HepG2 (cell line): ENCODE results near the gene BRINP1. TPM values are rescaled to one million over a fixed set of nuclear protein-coding genes. Genes with fewer than 3 reads are reported as not detected.

Experiments
- DMAP1 ChIP-seq: IDR thresholded peaks from 2 replicates; pipeline ENCODE4 v1.6.1; 2016
- KDM4B ChIP-seq: sonication (generic); formaldehyde crosslinking; IDR thresholded peaks from 2 replicates; pipeline ENCODE4 v1.4.0; 2020; ENCODE audit warnings: missing genetic modification reagents
- MEIS2 ChIP-seq: sonication (generic); formaldehyde crosslinking; IDR thresholded peaks from 2 replicates; pipeline ENCODE4 v1.9.0; 2021; ENCODE audit warnings: mild to moderate bottlenecking, missing genetic modification reagents
- NAIF1 ChIP-seq: sonication (generic); formaldehyde crosslinking; IDR thresholded peaks from 2 replicates; pipeline ENCODE4 v1.5.0; 2020; ENCODE audit warnings: mild to moderate bottlenecking, missing genetic modification reagents, borderline replicate concordance
- PRPF4 ChIP-seq: fragments of 200-400 bp; formaldehyde crosslinking; IDR thresholded peaks from 2 replicates; pipeline ENCODE4 v1.6.1; 2016; ENCODE audit warnings: low read length, low read depth; ENCODE audit not compliant: poor library complexity, severe bottlenecking
- SRSF9 ChIP-seq: fragments of 200-400 bp; formaldehyde crosslinking; IDR thresholded peaks from 2 replicates; pipeline ENCODE4 v1.6.1; 2018; ENCODE audit warnings: borderline replicate concordance, mild to moderate bottlenecking, low read depth, low read length; ENCODE audit not compliant: insufficient read depth, poor library complexity, severe bottlenecking
- ZNF225 ChIP-seq: sonication (generic); formaldehyde crosslinking; IDR thresholded peaks from 2 replicates; pipeline ENCODE4 v1.4.0; 2020; ENCODE audit warnings: mild to moderate bottlenecking, missing genetic modification reagents
- polyA plus RNA-seq, 8 experiments: library from polyadenylated mRNA; depleted of rRNA in 3 of 8; stranded (reverse) in 7 of 8; unstranded in 1 of 8; fragments of >200 nt; fragmentation: Illumina TruSeq in 4 of 8; extraction: Trizol in 4 of 8; gene quantifications; 2 replicates each; pipeline versions ENCODE4 v1.2.1 to v1.2.3, GENCODE V29; 2011 to 2016; ENCODE audit warnings: low read depth in 4 of 8, missing spikeins in 1 of 8, mixed read lengths in 1 of 8; ENCODE audit not compliant: insufficient read depth in 1 of 8
- total RNA-seq, 5 experiments: library from RNA; depleted of rRNA; stranded (reverse); fragments of >200 nt; fragmentation: Illumina TruSeq; extraction: Trizol; gene quantifications; 2 replicates each; pipeline ENCODE4 v1.2.3, GENCODE V29; 2016; ENCODE audit warnings: low read depth in 1 of 5
- TF ChIP-seq, protein P1 (sequence below): sonication (generic); formaldehyde crosslinking; IDR thresholded peaks from 2 replicates; pipeline ENCODE4 v1.4.0; 2020; ENCODE audit warnings: missing genetic modification reagents
- TF ChIP-seq, protein P2 (sequence below): IDR thresholded peaks from 2 replicates; pipeline ENCODE4 v1.6.1; 2012; ENCODE audit warnings: low read length, improper control_type of control experiment
- TF ChIP-seq, protein P3 (sequence below): sonication (generic); formaldehyde crosslinking; IDR thresholded peaks from 2 replicates; pipeline ENCODE4 v1.4.0; 2020; ENCODE audit warnings: missing genetic modification reagents, borderline replicate concordance

BRINP1 gene
- total and polyA plus RNA-seq, 2 of the 13 experiments (the other 11 are each of a cell fraction or from before 2014, with no cell fraction given): not detected

DNA sequence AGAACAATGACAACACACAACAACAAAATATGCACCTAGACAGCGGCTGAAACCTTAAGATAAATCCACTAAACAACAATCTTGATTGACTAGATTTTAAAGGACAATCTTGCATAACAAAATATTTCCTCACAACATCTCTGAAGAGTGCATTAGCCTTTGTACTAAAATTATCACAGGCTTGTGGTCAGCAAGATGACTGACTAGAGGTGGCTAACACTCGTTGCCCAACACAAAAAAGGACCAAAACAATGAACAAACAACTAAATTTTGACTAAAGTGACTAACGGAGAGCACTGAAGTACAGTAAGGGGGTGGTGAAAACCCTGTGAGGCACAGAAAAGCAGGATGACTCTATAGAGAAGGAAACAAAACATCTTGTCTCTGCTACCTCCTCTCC is 183.9 kb downstream of the BRINP1 start (continued):
- TF ChIP-seq SRSF9: no peak
- TF ChIP-seq DMAP1: no peak
- TF ChIP-seq, protein P1, sequence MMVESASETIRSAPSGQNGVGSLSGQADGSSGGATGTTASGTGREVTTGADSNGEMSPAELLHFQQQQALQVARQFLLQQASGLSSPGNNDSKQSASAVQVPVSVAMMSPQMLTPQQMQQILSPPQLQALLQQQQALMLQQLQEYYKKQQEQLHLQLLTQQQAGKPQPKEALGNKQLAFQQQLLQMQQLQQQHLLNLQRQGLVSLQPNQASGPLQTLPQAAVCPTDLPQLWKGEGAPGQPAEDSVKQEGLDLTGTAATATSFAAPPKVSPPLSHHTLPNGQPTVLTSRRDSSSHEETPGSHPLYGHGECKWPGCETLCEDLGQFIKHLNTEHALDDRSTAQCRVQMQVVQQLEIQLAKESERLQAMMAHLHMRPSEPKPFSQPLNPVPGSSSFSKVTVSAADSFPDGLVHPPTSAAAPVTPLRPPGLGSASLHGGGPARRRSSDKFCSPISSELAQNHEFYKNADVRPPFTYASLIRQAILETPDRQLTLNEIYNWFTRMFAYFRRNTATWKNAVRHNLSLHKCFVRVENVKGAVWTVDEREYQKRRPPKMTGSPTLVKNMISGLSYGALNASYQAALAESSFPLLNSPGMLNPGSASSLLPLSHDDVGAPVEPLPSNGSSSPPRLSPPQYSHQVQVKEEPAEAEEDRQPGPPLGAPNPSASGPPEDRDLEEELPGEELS (CRISPR knock-in tag): no peak
- TF ChIP-seq, protein P2, sequence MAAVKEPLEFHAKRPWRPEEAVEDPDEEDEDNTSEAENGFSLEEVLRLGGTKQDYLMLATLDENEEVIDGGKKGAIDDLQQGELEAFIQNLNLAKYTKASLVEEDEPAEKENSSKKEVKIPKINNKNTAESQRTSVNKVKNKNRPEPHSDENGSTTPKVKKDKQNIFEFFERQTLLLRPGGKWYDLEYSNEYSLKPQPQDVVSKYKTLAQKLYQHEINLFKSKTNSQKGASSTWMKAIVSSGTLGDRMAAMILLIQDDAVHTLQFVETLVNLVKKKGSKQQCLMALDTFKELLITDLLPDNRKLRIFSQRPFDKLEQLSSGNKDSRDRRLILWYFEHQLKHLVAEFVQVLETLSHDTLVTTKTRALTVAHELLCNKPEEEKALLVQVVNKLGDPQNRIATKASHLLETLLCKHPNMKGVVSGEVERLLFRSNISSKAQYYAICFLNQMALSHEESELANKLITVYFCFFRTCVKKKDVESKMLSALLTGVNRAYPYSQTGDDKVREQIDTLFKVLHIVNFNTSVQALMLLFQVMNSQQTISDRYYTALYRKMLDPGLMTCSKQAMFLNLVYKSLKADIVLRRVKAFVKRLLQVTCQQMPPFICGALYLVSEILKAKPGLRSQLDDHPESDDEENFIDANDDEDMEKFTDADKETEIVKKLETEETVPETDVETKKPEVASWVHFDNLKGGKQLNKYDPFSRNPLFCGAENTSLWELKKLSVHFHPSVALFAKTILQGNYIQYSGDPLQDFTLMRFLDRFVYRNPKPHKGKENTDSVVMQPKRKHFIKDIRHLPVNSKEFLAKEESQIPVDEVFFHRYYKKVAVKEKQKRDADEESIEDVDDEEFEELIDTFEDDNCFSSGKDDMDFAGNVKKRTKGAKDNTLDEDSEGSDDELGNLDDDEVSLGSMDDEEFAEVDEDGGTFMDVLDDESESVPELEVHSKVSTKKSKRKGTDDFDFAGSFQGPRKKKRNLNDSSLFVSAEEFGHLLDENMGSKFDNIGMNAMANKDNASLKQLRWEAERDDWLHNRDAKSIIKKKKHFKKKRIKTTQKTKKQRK: no peak
- TF ChIP-seq MEIS2 (CRISPR knock-in tag): no peak
- TF ChIP-seq KDM4B (CRISPR knock-in tag): no peak
- no peak for TF ChIP-seq NAIF1 (CRISPR knock-in tag)
- no peak for TF ChIP-seq ZNF225 (CRISPR knock-in tag)
- TF ChIP-seq, protein P3, sequence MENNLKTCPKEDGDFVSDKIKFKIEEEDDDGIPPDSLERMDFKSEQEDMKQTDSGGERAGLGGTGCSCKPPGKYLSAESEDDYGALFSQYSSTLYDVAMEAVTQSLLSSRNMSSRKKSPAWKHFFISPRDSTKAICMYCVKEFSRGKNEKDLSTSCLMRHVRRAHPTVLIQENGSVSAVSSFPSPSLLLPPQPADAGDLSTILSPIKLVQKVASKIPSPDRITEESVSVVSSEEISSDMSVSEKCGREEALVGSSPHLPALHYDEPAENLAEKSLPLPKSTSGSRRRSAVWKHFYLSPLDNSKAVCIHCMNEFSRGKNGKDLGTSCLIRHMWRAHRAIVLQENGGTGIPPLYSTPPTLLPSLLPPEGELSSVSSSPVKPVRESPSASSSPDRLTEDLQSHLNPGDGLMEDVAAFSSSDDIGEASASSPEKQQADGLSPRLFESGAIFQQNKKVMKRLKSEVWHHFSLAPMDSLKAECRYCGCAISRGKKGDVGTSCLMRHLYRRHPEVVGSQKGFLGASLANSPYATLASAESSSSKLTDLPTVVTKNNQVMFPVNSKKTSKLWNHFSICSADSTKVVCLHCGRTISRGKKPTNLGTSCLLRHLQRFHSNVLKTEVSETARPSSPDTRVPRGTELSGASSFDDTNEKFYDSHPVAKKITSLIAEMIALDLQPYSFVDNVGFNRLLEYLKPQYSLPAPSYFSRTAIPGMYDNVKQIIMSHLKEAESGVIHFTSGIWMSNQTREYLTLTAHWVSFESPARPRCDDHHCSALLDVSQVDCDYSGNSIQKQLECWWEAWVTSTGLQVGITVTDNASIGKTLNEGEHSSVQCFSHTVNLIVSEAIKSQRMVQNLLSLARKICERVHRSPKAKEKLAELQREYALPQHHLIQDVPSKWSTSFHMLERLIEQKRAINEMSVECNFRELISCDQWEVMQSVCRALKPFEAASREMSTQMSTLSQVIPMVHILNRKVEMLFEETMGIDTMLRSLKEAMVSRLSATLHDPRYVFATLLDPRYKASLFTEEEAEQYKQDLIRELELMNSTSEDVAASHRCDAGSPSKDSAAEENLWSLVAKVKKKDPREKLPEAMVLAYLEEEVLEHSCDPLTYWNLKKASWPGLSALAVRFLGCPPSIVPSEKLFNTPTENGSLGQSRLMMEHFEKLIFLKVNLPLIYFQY (CRISPR knock-in tag): no peak
- TF ChIP-seq PRPF4: no peak
